Kidney epithelial cell (primary cell): ENCODE data around the gene SLC13A3. TPM values are rescaled to one million over a fixed set of nuclear protein-coding genes. Genes with fewer than 3 reads are reported as not detected.

ENCODE experiments used
- DNase-seq: peaks from one replicate; pipeline ENCODE4 v3.0.0-alpha.2; 2010; ENCODE audit warnings: low read depth
- H3K27me3 ChIP-seq: 2 replicates; pipeline ENCODE4 v1.6.0; 2011; ENCODE audit warnings: low read length; ENCODE audit not compliant: control insufficient read depth, insufficient read depth
- H3K36me3 ChIP-seq: 2 replicates; pipeline ENCODE4 v1.5.1; 2011; ENCODE audit warnings: low read length; ENCODE audit not compliant: control insufficient read depth, insufficient read depth
- H3K4me3 ChIP-seq: 2 replicates; pipeline ENCODE4 v1.5.1; 2011; ENCODE audit warnings: low read depth, mild to moderate bottlenecking, control low read depth, low read length
- total RNA-seq: library from RNA; depleted of rRNA; stranded (reverse); fragments of >200 nt; gene quantifications from 2 replicates; pipeline ENCODE4 v1.2.3, GENCODE V29; 2015
- TF ChIP-seq, protein P1 (sequence below): IDR thresholded peaks from 2 replicates; pipeline ENCODE4 v1.5.1; 2011; ENCODE audit warnings: mild to moderate bottlenecking, moderate library complexity, low read length, control low read depth, inconsistent platforms; ENCODE audit not compliant: insufficient read depth, poor library complexity, severe bottlenecking

The SLC13A3 gene
- total RNA-seq, 1 donor from 2014 or later = 3.4 TPM

DNA sequence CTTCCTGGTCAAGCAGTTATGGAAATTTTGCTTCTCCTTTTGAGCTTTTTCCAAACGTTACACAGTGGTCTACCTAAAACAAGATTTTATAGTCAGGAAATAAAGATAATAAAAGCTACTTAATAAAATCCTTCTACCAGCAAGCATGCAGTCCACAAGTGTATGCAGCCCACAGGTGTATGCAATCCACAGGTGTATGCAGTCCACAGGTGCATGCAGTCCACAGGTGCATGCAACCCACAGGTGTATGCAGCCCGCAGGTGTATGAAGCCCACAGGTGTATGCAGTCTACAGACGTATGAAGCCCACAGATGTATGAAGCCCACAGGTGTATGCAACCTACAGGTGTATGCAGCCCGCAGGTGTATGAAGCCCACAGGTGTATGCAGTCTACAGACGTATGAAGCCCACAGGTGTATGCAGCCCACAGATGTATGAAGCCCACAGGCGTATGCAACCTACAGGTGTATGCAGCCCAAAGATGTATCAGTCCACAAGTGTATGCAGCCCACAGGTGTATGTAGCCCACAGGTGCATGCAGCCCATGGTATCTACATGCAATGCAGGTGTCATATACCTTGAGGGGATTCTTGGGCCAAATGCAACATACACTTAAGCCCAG lies 74.4 kb downstream of the SLC13A3 start:
- Histone ChIP-seq H3K36me3 (no peaks in the 10 kb centered on the region), H3K27me3 (peaks cover 2% of the 10 kb centered on the region), H3K4me3 (no peak overlapping the region)
- TF ChIP-seq, protein P1, sequence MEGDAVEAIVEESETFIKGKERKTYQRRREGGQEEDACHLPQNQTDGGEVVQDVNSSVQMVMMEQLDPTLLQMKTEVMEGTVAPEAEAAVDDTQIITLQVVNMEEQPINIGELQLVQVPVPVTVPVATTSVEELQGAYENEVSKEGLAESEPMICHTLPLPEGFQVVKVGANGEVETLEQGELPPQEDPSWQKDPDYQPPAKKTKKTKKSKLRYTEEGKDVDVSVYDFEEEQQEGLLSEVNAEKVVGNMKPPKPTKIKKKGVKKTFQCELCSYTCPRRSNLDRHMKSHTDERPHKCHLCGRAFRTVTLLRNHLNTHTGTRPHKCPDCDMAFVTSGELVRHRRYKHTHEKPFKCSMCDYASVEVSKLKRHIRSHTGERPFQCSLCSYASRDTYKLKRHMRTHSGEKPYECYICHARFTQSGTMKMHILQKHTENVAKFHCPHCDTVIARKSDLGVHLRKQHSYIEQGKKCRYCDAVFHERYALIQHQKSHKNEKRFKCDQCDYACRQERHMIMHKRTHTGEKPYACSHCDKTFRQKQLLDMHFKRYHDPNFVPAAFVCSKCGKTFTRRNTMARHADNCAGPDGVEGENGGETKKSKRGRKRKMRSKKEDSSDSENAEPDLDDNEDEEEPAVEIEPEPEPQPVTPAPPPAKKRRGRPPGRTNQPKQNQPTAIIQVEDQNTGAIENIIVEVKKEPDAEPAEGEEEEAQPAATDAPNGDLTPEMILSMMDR = no peak
- DNase-seq = no peak

DNA sequence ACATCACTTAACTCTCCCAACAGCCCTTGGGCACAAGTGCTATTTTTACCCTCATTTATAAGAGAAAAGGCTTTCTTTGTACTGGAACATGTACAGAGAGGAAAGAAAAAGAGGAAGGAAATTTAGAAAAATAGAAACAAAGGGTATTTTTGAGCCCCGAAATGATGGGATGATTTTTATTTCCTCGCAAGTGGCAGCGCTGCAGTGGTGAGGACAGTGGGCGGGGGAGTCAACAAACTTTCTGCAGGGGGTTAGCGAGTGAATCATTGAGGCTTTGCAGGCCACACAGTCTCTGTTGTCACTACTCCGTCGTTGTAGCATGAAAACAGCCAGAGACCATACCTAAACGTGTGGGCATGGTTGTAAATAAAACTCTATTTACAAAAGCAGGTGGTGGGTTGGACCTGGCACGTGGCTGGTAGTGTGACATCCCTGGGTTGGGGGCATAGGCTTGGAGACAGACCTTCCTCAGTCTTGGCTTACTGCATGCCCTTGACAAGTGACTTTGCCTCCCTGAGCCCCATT lies 75.3 kb downstream of the SLC13A3 start:
- Histone ChIP-seq H3K4me3 (no peak overlapping the region), H3K27me3 (peaks cover 2% of the 10 kb centered on the region), H3K36me3 (no peaks in the 10 kb centered on the region)
- DNase-seq = no peak
- TF ChIP-seq, protein P1 = no peak

DNA sequence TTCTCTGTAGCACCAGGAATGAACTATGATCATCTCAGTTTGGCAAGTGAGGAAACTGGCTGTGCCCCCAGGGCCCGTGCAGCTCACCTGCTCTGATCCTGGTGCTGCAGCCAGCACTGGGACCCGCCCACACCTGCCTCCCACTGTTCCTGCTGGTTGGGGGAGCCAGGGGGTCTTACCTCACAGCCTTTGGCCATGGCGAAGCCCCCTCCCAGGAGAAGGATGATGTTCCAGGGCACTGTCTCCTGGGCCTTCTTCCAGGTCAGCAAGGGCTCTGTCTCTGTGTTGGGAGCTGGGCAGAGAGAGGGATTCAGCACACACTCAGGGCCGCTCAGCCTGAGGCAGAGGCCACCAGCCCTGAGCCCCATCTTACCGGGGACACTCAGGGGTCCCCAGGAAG lies 75.9 kb downstream of the SLC13A3 start:
- TF ChIP-seq, protein P1 = no peak
- peaks cover 2% of the 10 kb centered on the region for H3K27me3 ChIP-seq
- H3K4me3 ChIP-seq = no peak overlapping the region
- DNase-seq = no peak
- no peaks in the 10 kb centered on the region for H3K36me3 ChIP-seq

DNA sequence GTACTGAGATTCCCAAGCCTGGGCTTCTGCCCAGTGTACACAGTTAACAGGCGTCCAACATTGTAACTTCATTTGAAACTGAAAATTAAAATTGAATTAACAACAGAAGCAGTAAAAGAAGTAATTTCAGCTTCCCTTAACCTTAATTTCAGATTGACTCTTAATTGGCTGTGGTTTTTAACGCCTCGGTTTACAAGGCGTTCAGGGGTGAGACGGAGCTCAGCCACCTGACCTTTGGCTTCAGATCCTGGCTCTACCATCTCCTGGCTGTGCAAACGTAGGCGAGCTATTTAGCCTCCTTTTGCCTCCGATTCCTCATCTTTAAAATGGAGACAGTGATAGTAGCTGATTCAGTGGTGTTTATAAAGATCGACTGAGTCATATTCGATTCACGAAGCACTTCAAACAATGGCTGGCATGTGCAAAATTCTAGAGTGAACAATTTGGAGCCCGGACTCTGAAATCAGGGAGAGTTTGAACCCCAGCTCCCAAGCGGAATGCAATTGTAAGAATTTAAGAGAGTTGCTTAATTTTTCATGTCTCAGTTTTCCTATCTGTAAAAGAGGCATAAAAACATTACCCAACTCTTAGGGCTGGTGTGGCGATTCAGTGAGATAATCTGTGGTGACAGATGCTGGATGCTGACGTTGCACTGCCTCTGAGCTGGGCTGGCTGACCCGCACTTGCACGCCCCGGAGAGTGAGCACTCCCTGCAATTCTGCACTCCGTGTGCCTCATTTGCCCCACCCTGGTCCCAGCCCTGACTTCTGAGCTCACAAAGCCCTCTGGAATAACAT lies 77.3 kb downstream of the SLC13A3 start:
- Histone ChIP-seq H3K4me3 (no peak overlapping the region), H3K36me3 (no peaks in the 10 kb centered on the region), H3K27me3 (peaks cover 2% of the 10 kb centered on the region)
- DNase-seq = no peak
- TF ChIP-seq, protein P1 = no peak

DNA sequence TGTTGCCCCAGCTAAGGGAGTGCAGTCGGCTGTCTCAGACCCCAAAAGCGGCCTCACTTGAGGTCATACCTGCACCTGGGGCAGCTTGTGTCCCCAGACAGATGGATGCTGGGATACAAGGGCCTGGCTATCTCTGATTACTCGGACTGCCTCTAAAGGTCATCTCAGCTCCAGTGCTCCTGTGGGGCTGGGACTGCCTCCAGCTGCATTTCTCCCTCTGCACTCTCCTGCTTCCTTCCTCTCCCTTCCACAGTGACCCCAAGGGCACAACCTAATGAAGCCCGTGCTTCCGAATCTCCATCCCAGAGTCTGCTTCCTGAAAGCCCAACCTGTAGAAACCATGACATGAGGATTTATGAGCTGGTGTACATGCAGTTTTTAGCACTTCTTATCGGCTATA lies 78.0 kb downstream of the SLC13A3 start:
- no peak for DNase-seq
- H3K36me3 ChIP-seq = no peaks in the 10 kb centered on the region
- H3K27me3 ChIP-seq = peaks cover 2% of the 10 kb centered on the region
- H3K4me3 ChIP-seq = no peak overlapping the region
- TF ChIP-seq, protein P1 = no peak
